Mononuclear cell (primary cell): Measurements from ENCODE around the gene HIF1A. TPM values are rescaled to one million over a fixed set of nuclear protein-coding genes. Genes with fewer than 3 reads are reported as not detected.
"Not testable (repeated sequence)": the region's sequence is repeated elsewhere in the genome, so short reads cannot be mapped to it uniquely, and the experiment has no call there.

Source experiments
- H3K27me3 ChIP-seq: 2 replicates; pipeline ENCODE4 v1.6.0; 2011; ENCODE audit warnings: low read length, control low read depth; ENCODE audit not compliant: insufficient read depth
- H3K4me1 ChIP-seq: 2 replicates; pipeline ENCODE4 v1.5.1; 2011; ENCODE audit warnings: mild to moderate bottlenecking, low read length, control low read depth; ENCODE audit not compliant: insufficient read depth
- H3K4me3 ChIP-seq: 2 replicates; pipeline ENCODE4 v1.5.1; 2011; ENCODE audit warnings: mild to moderate bottlenecking, low read length, moderate library complexity
- H3K9me3 ChIP-seq: 2 replicates; pipeline ENCODE4 v1.5.1; 2011; ENCODE audit warnings: low read depth, mild to moderate bottlenecking, control low read depth, low read length
- total RNA-seq: library from RNA; depleted of rRNA; stranded (reverse); fragments of >200 nt; gene quantifications from one replicate; pipeline ENCODE4 v1.2.3, GENCODE V29; 2012

Gene HIF1A
- 972 TPM for total RNA-seq

DNA sequence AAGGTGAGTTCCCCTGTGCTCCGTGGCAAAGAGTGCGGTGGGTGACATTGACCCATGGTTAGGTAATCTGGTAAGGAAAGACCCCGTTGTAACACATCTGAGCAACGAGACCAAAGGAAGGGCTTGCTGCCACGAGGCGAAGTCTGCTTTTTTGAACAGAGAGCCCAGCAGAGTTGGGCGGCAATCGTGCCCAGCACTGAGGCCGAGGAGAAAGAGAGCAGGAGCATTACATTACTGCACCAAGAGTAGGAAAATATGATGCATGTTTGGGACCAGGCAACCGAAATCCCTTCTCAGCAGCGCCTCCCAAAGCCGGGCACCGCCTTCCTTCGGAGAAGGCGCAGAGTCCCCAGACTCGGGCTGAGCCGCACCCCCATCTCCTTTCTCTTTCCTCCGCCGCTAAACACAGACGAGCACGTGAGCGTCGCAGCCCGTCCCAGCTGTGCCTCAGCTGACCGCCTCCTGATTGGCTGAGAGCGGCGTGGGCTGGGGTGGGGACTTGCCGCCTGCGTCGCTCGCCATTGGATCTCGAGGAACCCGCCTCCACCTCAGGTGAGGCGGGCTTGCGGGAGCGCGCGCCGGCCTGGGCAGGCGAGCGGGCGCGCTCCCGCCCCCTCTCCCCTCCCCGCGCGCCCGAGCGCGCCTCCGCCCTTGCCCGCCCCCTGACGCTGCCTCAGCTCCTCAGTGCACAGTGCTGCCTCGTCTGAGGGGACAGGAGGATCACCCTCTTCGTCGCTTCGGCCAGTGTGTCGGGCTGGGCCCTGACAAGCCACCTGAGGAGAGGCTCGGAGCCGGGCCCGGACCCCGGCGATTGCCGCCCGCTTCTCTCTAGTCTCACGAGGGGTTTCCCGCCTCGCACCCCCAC is at the start of gene HIF1A:
HIF1A (plus strand) TSS at position 684 of the 865 bp plus-strand sequence. CDS start 292 bp downstream, outside the sequence.
- peak within 1 kb of the TSS; percentile 94 for H3K4me3 ChIP-seq
- H3K27me3 ChIP-seq: no peaks in the 10 kb centered on the region
- H3K9me3 ChIP-seq: no peaks in the 10 kb centered on the region
- peaks cover 21% of the 10 kb centered on the region for H3K4me1 ChIP-seq

DNA sequence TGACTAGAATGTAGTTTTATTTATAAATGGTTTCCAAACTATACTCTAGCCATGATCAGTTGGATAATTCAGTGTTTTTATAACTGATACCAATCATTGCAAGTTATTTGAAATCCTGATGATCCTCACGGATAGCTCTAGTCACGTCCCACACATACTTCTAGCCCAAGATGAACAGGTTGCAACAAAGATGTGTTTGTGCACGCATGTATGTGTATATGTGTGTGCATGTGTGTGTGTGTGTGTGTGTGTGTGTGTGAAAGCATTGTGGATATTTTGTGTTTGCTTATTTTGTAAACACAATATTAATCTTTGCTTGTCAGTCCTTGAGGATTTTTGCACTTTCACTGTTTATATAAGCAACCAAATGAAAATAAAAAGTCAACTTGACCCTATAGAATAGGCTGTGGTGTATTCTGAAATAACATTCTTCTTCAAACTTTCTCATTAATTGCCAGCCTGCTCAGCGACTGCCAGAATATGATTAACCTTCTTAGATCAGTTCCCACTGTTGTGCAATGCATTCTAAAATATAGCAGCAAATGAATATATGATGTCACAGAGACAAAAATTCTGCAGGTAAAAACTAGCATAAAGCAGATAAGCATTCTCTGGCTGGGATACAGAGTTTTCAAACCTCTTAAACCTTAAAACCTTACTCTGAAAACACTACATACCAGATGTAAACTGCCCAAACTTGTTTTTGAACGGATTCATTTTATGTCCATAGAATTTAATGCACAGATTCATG is 48.8 kb upstream of the HIF1A start:
- H3K9me3 ChIP-seq: no peaks in the 10 kb centered on the region
- H3K27me3 ChIP-seq: no peaks in the 10 kb centered on the region
- H3K4me3 ChIP-seq: no peak overlapping the region
- peaks cover 11% of the 10 kb centered on the region for H3K4me1 ChIP-seq

DNA sequence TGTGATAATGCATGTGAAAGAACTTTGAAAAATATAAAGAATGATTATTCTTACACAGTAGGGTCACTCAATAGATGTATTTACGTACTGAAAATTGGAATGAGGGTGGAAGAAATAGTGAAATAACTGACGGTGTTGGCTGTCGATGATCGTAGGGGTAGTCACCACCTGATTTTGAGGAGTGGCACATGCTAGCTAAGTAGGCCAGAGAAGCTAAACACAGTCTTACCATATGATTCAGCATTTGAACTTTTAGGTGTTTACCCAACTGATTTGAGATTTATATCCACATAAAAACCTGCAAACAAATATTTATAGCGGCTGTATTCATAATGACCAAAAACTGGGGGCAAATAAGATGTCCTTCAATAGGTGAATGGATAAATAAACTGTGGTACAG is 47.6 kb upstream of the HIF1A start:
- Histone ChIP-seq H3K4me1 (peaks cover 11% of the 10 kb centered on the region), H3K27me3 (no peaks in the 10 kb centered on the region), H3K4me3 (no peak overlapping the region), H3K9me3 (no peaks in the 10 kb centered on the region)

DNA sequence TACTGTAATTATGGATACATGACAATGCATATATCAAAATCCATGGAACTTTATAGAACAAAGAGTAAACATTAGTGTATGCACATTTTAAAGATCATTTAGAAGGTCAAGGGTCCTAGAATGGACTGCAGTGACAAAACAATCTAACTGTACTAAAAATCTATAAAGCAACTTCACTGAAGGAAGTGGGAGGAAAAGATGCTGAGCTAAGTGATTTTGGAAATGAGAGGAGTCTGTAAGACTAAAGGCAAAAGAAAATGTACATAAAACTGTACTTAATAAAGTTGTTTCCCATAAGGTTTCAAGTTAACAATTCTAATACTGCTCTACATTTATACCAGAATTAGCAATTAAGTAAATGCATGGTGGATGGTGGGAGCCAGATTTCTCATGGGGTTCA is 46.9 kb upstream of the HIF1A start:
- no peaks in the 10 kb centered on the region for H3K9me3 ChIP-seq
- H3K4me1 ChIP-seq: peaks cover 11% of the 10 kb centered on the region
- H3K4me3 ChIP-seq: no peak overlapping the region
- H3K27me3 ChIP-seq: no peaks in the 10 kb centered on the region

- no peak overlapping the region for H3K4me3 ChIP-seq
- H3K9me3 ChIP-seq: no peaks in the 10 kb centered on the region
- peaks cover 10% of the 10 kb centered on the region for H3K4me1 ChIP-seq
- H3K27me3 ChIP-seq: no peaks in the 10 kb centered on the region
Observed at GRCh38 chr14:61649283-61649682, 46.0 kb upstream of the HIF1A start.

- Histone ChIP-seq H3K4me1 (peaks cover 8% of the 10 kb centered on the region), H3K27me3 (no peaks in the 10 kb centered on the region), H3K4me3 (no peak overlapping the region), H3K9me3 (no peaks in the 10 kb centered on the region)
Observed at GRCh38 chr14:61651355-61651754, 44.0 kb upstream of the HIF1A start.

GRCh38 chr14:61652526-61653262 is 42.6 kb upstream of the HIF1A start:
- Histone ChIP-seq H3K27me3 (no peaks in the 10 kb centered on the region), H3K4me1 (peaks cover 8% of the 10 kb centered on the region)

GRCh38 chr14:61653507-61653906 is 41.8 kb upstream of the HIF1A start:
- Histone ChIP-seq H3K4me1 (peaks cover 8% of the 10 kb centered on the region), H3K4me3 (no peak overlapping the region), H3K9me3 (no peaks in the 10 kb centered on the region), H3K27me3 (no peaks in the 10 kb centered on the region)

More at GRCh38 chr14:61652526-61653262, 42.6 kb upstream of the HIF1A start:
- H3K4me3 ChIP-seq: no peak overlapping the region
- H3K9me3 ChIP-seq: no peaks in the 10 kb centered on the region

DNA sequence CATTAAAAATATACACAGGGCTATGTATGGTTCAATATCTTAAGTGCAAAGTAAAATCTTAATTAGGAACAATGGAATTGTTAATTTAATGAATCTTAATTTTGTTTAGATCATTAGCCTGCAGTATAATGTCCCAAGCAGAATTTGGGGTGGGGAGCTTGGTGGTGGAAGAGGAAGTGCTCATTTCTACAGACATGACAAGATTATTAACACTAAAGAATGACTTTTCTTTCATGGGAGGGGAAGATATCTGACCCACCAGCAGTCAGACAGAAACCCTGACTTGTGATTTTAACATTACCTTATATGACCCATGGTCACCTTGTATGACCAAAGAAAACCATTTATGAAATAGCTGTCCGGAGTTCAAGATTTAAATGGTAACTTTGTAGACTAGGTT is 41.3 kb upstream of the HIF1A start:
- peaks cover 10% of the 10 kb centered on the region for H3K4me1 ChIP-seq
- H3K27me3 ChIP-seq: no peaks in the 10 kb centered on the region
- no peak overlapping the region for H3K4me3 ChIP-seq
- no peaks in the 10 kb centered on the region for H3K9me3 ChIP-seq

GRCh38 chr14:61655777-61656176 is 39.5 kb upstream of the HIF1A start:
- H3K4me1 ChIP-seq: peaks cover 26% of the 10 kb centered on the region
- no peaks in the 10 kb centered on the region for H3K27me3 ChIP-seq
- no peak overlapping the region for H3K4me3 ChIP-seq
- H3K9me3 ChIP-seq: no peaks in the 10 kb centered on the region

- H3K9me3 ChIP-seq: no peaks in the 10 kb centered on the region
Observed at GRCh38 chr14:61656341-61656740, 39.0 kb upstream of the HIF1A start.

DNA sequence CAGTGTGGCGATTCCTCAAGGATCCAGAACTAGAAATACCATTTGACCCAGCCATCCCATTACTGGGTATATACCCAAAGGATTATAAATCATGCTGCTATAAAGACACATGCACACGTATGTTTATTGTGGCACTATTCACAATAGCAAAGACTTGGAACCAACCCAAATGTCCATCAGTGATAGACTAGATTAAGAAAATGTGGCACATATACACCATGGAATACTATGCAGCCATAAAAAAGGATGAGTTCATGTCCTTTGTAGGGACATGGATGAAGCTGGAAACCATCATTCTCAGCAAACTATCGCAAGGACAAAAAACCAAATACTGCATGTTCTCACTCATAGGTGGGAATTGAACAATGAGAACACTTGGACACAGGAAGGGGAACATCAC is 37.2 kb upstream of the HIF1A start:
- not testable (repeated sequence) for H3K4me3 ChIP-seq, H3K27me3 ChIP-seq, H3K9me3 ChIP-seq
- H3K4me1 ChIP-seq: peaks cover 49% of the 10 kb centered on the region

More at GRCh38 chr14:61656341-61656740, 39.0 kb upstream of the HIF1A start:
- H3K4me1 ChIP-seq: peaks cover 31% of the 10 kb centered on the region
- no peaks in the 10 kb centered on the region for H3K27me3 ChIP-seq
- no peak overlapping the region for H3K4me3 ChIP-seq

GRCh38 chr14:61659582-61659981 is 35.7 kb upstream of the HIF1A start:
- Histone ChIP-seq H3K4me3 (no peak overlapping the region), H3K27me3 (no peaks in the 10 kb centered on the region), H3K9me3 (no peaks in the 10 kb centered on the region), H3K4me1 (peaks cover 55% of the 10 kb centered on the region)

GRCh38 chr14:61661471-61662400 is 33.6 kb upstream of the HIF1A start:
- Histone ChIP-seq H3K27me3 (no peaks in the 10 kb centered on the region), H3K4me3 (no peak overlapping the region), H3K9me3 (no peaks in the 10 kb centered on the region), H3K4me1 (peaks cover 58% of the 10 kb centered on the region)
